Activated B cell treated with CpG ODN at 0.5 μM for 24 hours (primary cell): ENCODE data around the gene CLK3. TPM values are rescaled to one million over a fixed set of nuclear protein-coding genes. Genes with fewer than 3 reads are reported as not detected.

Experiments used
- ATAC-seq: fragments of 200-7000 bp; cut with Tn5 transposase; one replicate; pipeline ENCODE4 v1.10.0; 2021; ENCODE audit warnings: low read depth, mild to moderate bottlenecking, moderate library complexity
- CTCF ChIA-PET: fragments of 350-600 bp; sonication (Branson Sonifier 250); formaldehyde crosslinking; loops from one replicate; lab custom pipeline; 2021; ENCODE audit warnings: antibody characterized with exemption; lab: Charles Lee
- POLR2A ChIA-PET: fragments of 350-600 bp; sonication (Branson Sonifier 250); formaldehyde crosslinking; loops from one replicate; lab custom pipeline; 2021; ENCODE audit warnings: antibody characterized with exemption; lab: Charles Lee
- DNase-seq: peaks from one replicate; pipeline ENCODE4 v3.0.0; 2022
- H3K27ac Mint-ChIP-seq: one replicate; pipeline ENCODE4 v1.8.0; 2020; ENCODE audit warnings: mixed read lengths
- H3K27me3 Mint-ChIP-seq: one replicate; pipeline ENCODE4 v1.8.0; 2021; ENCODE audit warnings: mixed read lengths
- H3K36me3 Mint-ChIP-seq: one replicate; pipeline ENCODE4 v1.8.0; 2021; ENCODE audit warnings: low read depth, mixed read lengths
- H3K4me1 Mint-ChIP-seq: one replicate; pipeline ENCODE4 v1.8.0; 2021; ENCODE audit warnings: mixed read lengths
- H3K4me3 Mint-ChIP-seq: one replicate; pipeline ENCODE4 v1.8.0; 2020; ENCODE audit warnings: mild to moderate bottlenecking, mixed read lengths
- H3K9me3 Mint-ChIP-seq: one replicate; pipeline ENCODE4 v1.8.0; 2020; ENCODE audit warnings: mixed read lengths
- CTCF ChIP-seq: fragments of 200-600 bp; IDR thresholded peaks from one replicate; pipeline ENCODE4 v1.8.0; 2022; ENCODE audit warnings: antibody characterized with exemption, mild to moderate bottlenecking
- intact Hi-C: fragments of 100-400 bp; cut with micrococcal nuclease; formaldehyde crosslinking; loops from one replicate; pipeline ENCODE4 v1.15.1; 2024
- total RNA-seq: library from RNA; stranded (reverse); gene quantifications from 2 replicates; pipeline ENCODE4 v1.2.3, GENCODE V29; 2022

Gene CLK3
- total RNA-seq, 1 donor from 2014 or later, result 116 TPM

DNA sequence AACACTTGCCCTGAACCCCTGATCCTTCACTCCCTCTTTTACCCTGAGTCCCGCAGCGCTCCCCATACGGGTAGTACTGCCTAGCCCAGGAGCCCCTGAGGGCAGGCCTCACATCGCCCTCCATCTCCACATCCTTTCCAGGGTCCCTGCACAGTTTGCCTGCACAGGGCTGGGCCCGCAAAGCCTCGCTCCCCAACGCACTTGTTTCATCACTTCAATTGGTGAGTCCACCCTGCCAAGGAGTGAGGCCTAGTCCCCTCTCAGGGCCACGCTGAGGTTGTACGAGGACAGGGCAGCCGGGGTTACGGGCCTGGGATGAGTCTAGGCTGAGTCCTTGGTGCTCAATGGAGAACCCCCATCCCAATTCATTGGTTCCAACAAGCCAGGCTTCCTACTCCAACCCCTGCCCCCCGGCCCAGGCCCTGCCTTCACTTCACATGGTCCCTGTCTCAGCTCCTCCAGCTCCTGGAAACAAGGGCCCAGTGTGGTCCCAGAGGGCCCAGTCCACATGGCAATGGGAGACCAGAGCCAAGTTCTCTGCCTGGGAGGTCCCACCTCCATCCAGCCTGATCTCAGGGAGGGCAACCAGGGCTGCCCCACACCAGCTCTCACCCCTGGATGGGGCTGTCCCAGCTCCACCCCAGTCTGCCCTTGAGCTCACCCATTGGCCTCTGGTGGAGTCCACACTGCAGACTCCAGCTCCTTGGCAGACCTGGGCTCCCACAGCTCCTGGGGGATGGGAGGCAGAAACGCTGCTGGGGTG is 12.4 kb upstream of the CLK3 start:
- ChIA-PET CTCF (no interaction called here), POLR2A (no interaction called here)
- DNase-seq, result no peak
- Mint-ChIP-seq H3K4me3 (no peak overlapping the region), H3K4me1 (peaks cover 14% of the 10 kb centered on the region), H3K9me3 (no peaks in the 10 kb centered on the region), H3K27me3 (no peaks in the 10 kb centered on the region), H3K27ac (no peak overlapping the region), H3K36me3 (peaks cover 3% of the 10 kb centered on the region)
- no peak for TF ChIP-seq CTCF
- no peak for ATAC-seq
- intact Hi-C loops, result no loop called here

DNA sequence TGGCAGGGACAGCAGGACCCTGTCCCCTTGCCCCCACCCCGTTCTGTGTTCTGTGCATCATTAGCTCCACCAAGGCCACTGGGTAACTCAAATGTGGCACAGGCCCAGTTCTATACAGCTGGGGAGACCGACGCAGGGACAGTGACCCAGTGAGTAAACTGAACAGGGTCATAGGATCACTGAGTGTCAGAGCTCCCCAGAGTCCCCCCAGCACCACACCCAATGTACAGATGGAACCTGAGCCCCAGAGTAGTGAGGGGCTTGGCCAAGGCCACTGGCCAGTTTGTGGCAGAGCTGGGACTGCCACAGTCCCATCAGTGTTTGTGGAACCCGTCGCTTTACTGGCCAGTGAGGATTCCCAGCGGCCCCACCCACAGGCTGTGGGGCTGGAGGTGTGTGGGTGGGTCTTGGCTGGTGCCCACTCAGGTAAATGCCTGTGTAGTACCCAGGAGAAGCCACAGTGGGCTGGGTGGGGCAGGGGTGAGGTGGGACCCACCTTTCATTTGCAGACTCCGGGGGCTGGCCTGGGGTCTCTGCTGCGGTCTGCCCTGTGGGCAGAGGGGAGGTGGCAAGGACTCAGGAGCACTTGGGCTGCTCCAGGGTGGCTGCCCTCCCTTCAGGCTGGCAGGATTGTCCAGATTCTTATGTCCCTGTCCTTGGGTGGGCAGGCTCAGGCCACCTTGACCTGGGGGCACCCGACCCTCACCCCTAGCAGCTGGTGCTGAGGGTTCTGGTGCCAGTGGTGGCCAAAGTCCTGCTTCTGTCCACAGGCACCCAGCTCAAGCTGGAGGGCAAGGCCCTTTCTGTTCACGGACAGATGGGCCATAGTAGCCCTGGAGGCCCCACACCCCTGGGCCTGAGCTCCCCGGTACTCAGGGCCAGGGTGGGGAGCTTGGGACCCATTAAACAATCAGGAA is 11.6 kb upstream of the CLK3 start:
- intact Hi-C loops, result no loop called here
- no peak for DNase-seq
- no peak for ATAC-seq
- ChIA-PET CTCF (interaction anchor here (1.0 kb wide), 1 partner anchor 17 kb away, joined by 3 read pairs; no protein-coding TSS in a partner anchor), POLR2A (no interaction called here)
- H3K4me3 Mint-ChIP-seq, result no peak overlapping the region
- no peaks in the 10 kb centered on the region for H3K27me3 Mint-ChIP-seq
- peaks cover 5% of the 10 kb centered on the region for H3K4me1 Mint-ChIP-seq
- H3K9me3 Mint-ChIP-seq, result no peaks in the 10 kb centered on the region
- no peak overlapping the region for H3K27ac Mint-ChIP-seq
- H3K36me3 Mint-ChIP-seq, result no peaks in the 10 kb centered on the region
- TF ChIP-seq CTCF, result no peak

- Mint-ChIP-seq H3K36me3 (no peaks in the 10 kb centered on the region), H3K9me3 (no peaks in the 10 kb centered on the region), H3K27ac (no peak overlapping the region), H3K4me3 (no peak overlapping the region), H3K27me3 (no peaks in the 10 kb centered on the region), H3K4me1 (no peaks in the 10 kb centered on the region)
- DNase-seq (no peak), ATAC-seq (no peak)
- ChIA-PET CTCF (interaction anchor here (1.0 kb wide), 1 partner anchor 16 kb away, joined by 3 read pairs; no protein-coding TSS in a partner anchor), POLR2A (no interaction called here)
- intact Hi-C loops, result no loop called here
- TF ChIP-seq CTCF, result no peak
Observed at GRCh38 chr15:74604983-74605794, 10.4 kb upstream of the CLK3 start.

DNA sequence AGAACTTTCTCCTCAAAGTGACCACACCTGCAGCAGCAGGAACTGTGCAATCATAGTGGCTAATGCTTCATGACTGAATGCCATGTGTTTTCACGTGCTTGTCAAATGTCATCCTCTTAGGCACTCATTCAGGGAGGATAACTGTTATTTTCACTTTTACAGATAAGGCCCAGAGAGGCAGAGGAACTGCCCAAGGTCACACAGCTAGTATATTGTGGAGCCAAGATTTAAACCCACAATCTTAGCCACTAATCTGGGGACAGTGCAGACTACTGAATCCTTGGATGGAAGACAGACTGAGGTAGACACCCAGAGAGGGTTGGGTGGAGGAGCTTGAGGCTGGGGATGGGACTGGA is 9.9 kb upstream of the CLK3 start:
- Mint-ChIP-seq H3K27ac (no peak overlapping the region), H3K4me1 (no peaks in the 10 kb centered on the region), H3K9me3 (no peaks in the 10 kb centered on the region), H3K27me3 (no peaks in the 10 kb centered on the region), H3K36me3 (no peaks in the 10 kb centered on the region), H3K4me3 (no peak overlapping the region)
- POLR2A ChIA-PET, result no interaction called here
- intact Hi-C loops, result no loop called here
- ATAC-seq, result no peak
- TF ChIP-seq CTCF, result no peak
- no peak for DNase-seq
- CTCF ChIA-PET, result no interaction called here
